HG02623 (cell line): ENCODE results near the gene CHST15.

ENCODE experiments used
- ATAC-seq: cut with Tn5 transposase; IDR thresholded peaks from one replicate; pipeline ENCODE4 v1.9.1; 2021; ENCODE audit warnings: moderate library complexity; ENCODE audit not compliant: unreplicated experiment

Gene CHST15

GRCh38 chr10:124014416-124015154 is 78.8 kb downstream of the CHST15 start:
- ATAC-seq, result no peak

GRCh38 chr10:124013916-124014315 is 79.5 kb downstream of the CHST15 start:
- no peak for ATAC-seq

GRCh38 chr10:124012991-124013390 is 80.4 kb downstream of the CHST15 start:
- no peak for ATAC-seq

GRCh38 chr10:124012583-124012982 is 80.8 kb downstream of the CHST15 start:
- no peak for ATAC-seq

GRCh38 chr10:124012066-124012465 is 81.3 kb downstream of the CHST15 start:
- ATAC-seq, result no peak

GRCh38 chr10:124011464-124011863 is 81.9 kb downstream of the CHST15 start:
- ATAC-seq, result no peak

GRCh38 chr10:124010563-124011131 is 82.8 kb downstream of the CHST15 start:
- ATAC-seq, result no peak

- ATAC-seq, result no peak
Measured at GRCh38 chr10:124010024-124010423, 83.4 kb downstream of the CHST15 start.

GRCh38 chr10:124009231-124010015 is 84.0 kb downstream of the CHST15 start:
- no peak for ATAC-seq

- ATAC-seq, result no peak
Measured at GRCh38 chr10:124008681-124009080, 84.7 kb downstream of the CHST15 start.

- no peak for ATAC-seq
Measured at GRCh38 chr10:124008187-124008586, 85.2 kb downstream of the CHST15 start.

GRCh38 chr10:124007773-124008145 is 85.6 kb downstream of the CHST15 start:
- ATAC-seq, result no peak

GRCh38 chr10:124007102-124007772 is 86.2 kb downstream of the CHST15 start:
- ATAC-seq, result no peak

- no peak for ATAC-seq
Measured at GRCh38 chr10:124006526-124006925, 86.9 kb downstream of the CHST15 start.

GRCh38 chr10:124005991-124006392 is 87.4 kb downstream of the CHST15 start:
- no peak for ATAC-seq

- no peak for ATAC-seq
Measured at GRCh38 chr10:124005091-124005490, 88.3 kb downstream of the CHST15 start.

- ATAC-seq, result no peak
Measured at GRCh38 chr10:124004663-124005004, 88.8 kb downstream of the CHST15 start.

- ATAC-seq, result no peak
Measured at GRCh38 chr10:124003871-124004662, 89.3 kb downstream of the CHST15 start.

GRCh38 chr10:124003481-124003870 is 89.9 kb downstream of the CHST15 start:
- no peak for ATAC-seq

GRCh38 chr10:124003070-124003419 is 90.4 kb downstream of the CHST15 start:
- ATAC-seq, result no peak
